ENCODE data around the gene BICRA.
A peak's percentile ranks its signal among the peaks of the same experiment; 100 is the strongest.

The BICRA gene

DNA sequence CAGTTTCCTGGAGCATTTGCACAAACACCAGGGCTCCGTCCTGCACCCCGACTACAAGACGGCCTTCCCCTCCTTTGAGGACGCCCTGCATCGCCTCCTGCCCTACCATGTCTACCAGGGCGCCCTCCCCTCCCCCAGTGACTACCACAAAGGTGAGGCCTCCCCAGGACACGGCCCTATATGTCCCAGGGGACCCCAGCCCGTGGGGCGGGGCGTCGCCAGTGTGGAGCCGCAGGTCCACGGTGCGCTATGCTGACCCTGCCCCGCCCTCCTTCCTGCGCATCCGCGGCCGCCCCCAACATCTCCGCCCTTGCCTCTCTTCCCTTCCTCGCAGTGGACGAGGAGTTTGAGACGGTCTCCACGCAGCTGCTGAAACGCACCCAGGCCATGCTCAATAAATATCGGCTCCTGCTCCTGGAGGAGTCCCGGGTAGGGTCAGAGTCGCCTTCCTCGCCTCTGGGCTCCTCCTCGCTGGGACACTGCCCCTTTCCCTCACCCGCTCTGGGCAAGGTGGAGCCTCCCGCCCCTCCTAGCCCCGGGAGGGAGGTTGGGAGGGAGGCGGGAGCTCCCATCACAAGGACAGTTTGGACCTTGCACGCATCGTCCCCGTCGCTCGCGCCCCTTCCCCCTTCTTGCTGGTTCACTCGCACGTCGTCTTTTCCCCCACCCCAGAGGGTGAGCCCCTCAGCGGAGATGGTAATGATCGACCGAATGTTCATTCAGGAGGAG lies 89.9 kb downstream of the BICRA start:
- no peak overlapping the region for H3K4me3 ChIP-seq (ENCODE audit: low read length)
- no peak for DNase-seq (ENCODE audit: low read depth)
- TF ChIP-seq, protein P1, sequence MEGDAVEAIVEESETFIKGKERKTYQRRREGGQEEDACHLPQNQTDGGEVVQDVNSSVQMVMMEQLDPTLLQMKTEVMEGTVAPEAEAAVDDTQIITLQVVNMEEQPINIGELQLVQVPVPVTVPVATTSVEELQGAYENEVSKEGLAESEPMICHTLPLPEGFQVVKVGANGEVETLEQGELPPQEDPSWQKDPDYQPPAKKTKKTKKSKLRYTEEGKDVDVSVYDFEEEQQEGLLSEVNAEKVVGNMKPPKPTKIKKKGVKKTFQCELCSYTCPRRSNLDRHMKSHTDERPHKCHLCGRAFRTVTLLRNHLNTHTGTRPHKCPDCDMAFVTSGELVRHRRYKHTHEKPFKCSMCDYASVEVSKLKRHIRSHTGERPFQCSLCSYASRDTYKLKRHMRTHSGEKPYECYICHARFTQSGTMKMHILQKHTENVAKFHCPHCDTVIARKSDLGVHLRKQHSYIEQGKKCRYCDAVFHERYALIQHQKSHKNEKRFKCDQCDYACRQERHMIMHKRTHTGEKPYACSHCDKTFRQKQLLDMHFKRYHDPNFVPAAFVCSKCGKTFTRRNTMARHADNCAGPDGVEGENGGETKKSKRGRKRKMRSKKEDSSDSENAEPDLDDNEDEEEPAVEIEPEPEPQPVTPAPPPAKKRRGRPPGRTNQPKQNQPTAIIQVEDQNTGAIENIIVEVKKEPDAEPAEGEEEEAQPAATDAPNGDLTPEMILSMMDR (IDR thresholded peaks at IDR 0.05; ENCODE audit: insufficient read depth, low read depth, low read length, missing control alignments) = no peak

DNA sequence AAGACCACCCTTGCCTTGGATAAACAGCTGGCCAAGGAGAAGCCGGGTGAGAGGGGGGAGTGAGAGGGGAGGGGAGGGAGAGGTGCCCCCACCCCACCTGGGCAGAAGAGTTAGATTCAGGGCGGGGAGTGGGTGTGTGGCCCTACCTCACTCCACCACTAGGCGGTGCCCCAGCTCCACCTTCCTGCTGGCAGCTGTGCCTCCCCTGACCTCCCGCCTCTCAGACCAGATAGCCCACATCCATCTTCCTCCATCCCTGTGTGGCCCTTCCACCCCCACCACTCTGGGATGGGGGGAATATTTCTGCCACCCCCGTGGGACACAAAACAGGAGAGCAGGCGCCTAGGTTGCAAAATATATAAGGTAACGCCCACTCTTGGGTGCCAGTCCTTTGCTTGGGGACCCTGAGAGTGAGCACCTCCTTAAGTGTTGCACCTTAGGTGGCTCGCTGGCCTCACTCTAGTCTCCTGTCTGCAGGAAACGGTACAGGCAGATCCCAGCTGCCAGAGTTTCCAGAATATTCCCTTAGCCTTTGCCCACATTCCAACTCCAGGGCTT lies 90.5 kb downstream of the BICRA start:
- TF ChIP-seq, protein P1 (IDR thresholded peaks at IDR 0.05; ENCODE audit: insufficient read depth, low read depth, low read length, missing control alignments) = peak; percentile 83
- DNase-seq (ENCODE audit: low read depth) = peak; percentile 45
- no peak overlapping the region for H3K4me3 ChIP-seq (ENCODE audit: low read length)

DNA sequence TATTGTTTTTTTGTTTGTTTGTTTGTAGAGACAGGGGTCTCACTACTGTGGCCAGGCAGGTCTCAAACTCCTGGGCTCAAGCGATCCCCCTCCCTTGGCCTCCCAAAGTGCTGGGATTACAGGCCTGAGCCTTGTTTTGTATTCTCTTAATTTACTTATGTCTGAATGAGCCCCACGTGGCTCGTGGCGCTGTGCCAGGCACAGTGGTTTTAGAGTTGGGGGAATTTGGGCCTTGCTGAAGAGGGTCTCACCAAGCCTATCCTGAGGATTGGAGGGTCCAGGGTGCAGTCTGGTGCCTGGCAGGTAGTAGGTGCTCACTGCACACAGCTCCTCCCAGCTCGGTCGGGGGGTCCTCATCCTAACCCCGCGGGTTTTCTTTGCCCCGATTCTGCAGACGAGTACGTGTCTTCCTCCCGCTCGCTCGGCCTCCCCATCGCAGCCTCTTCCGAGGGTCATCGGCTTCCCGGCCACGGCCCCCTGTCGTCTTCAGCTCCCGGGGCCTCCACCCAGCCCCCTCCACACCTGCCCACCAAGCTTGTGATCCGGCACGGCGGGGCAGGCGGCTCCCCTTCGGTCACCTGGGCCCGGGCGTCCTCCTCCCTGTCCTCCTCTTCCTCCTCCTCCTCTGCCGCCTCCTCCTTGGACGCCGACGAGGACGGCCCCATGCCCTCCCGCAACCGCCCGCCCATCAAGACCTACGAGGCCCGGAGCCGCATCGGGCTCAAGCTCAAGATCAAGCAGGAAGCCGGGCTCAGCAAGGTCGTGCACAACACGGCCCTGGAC lies 92.2 kb downstream of the BICRA start:
- DNase-seq (ENCODE audit: low read depth) = no peak
- H3K4me3 ChIP-seq (ENCODE audit: low read length) = no peak overlapping the region
- TF ChIP-seq, protein P1 (IDR thresholded peaks at IDR 0.05; ENCODE audit: insufficient read depth, low read depth, low read length, missing control alignments) = no peak

DNA sequence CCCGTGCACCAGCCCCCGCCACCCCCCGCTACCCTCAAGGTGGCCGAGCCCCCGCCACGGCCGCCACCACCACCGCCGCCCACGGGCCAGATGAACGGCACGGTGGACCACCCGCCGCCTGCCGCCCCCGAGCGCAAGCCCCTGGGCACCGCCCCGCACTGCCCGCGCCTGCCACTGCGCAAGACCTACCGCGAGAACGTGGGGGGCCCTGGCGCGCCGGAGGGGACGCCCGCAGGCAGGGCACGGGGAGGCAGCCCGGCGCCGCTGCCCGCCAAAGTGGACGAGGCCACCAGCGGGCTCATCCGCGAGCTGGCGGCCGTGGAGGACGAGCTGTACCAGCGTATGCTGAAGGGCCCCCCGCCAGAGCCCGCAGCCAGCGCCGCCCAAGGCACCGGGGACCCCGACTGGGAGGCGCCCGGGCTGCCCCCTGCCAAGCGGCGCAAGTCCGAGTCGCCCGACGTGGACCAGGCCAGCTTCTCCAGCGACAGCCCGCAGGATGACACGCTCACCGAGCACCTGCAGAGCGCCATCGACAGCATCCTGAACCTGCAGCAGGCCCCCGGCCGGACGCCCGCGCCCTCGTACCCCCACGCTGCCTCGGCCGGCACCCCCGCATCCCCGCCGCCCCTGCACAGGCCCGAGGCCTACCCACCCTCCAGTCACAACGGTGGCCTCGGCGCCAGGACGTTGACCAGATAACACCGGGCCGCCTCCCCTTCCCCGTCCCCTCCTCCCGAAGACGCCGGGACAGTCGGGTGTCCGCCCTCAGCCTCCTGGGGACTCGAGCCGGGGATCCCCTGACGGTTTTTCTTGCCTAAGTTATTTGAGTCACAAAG lies 93.0 kb downstream of the BICRA start:
- no peak overlapping the region for H3K4me3 ChIP-seq (ENCODE audit: low read length)
- no peak for DNase-seq (ENCODE audit: low read depth)
- TF ChIP-seq, protein P1 (IDR thresholded peaks at IDR 0.05; ENCODE audit: insufficient read depth, low read depth, low read length, missing control alignments) = no peak

DNA sequence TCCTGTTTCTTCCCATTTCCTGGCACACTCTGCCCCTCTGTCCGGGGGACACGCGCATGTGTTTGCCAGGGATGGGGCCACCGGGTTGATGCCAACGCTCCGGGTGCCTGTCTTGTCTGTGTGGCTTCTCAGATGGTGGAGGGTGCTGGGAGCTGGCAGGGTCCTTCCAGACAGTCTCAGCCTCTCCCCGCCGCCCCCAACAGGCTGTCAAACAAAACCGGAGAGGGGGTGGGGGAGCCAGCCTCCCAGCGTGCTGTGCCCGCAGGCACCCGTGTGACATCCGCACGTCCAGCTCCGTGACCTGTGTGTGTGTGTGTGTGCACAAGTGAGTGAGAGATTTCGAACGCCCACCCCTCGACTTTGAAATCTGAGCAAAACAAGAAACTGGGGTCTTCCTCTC lies 93.7 kb downstream of the BICRA start:
- no peak overlapping the region for H3K4me3 ChIP-seq (ENCODE audit: low read length)
- TF ChIP-seq, protein P1 (IDR thresholded peaks at IDR 0.05; ENCODE audit: insufficient read depth, low read depth, low read length, missing control alignments) = no peak
- no peak for DNase-seq (ENCODE audit: low read depth)

DNA sequence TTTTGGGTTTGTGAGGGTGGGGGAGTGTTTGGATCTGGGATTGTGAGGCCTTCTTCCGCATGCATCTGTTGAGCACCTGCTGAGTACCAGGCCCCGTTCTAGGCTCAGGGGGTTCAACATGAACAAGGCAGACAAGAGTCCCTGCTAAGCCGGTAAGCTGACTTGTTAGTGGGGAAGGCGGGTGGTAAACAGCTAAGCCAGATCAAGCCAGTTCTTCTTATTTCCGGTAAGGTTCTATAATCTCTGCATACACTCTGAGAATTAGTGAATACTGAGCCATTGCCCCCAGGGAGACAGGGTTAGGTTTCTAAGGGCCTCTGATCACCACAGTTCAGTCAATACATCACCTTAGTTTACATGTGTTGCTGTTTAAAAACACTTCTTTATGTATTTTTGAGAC lies 94.4 kb downstream of the BICRA start:
- H3K4me3 ChIP-seq (ENCODE audit: low read length) = no peak overlapping the region
- DNase-seq (ENCODE audit: low read depth) = no peak
- TF ChIP-seq, protein P1 (IDR thresholded peaks at IDR 0.05; ENCODE audit: insufficient read depth, low read depth, low read length, missing control alignments) = no peak
